Measurements from ENCODE around the gene HSPG2. TPM values are rescaled to one million over a fixed set of nuclear protein-coding genes. Genes with fewer than 3 reads are reported as not detected.
A peak's percentile ranks its signal among the peaks of the same experiment; 100 is the strongest.

The HSPG2 gene
- total and polyA plus RNA-seq, 9 of the 15 experiments (the other 6 are each of a cell fraction or from before 2014, with no cell fraction given), result 0.14 to 160 (median 15.7) TPM

DNA sequence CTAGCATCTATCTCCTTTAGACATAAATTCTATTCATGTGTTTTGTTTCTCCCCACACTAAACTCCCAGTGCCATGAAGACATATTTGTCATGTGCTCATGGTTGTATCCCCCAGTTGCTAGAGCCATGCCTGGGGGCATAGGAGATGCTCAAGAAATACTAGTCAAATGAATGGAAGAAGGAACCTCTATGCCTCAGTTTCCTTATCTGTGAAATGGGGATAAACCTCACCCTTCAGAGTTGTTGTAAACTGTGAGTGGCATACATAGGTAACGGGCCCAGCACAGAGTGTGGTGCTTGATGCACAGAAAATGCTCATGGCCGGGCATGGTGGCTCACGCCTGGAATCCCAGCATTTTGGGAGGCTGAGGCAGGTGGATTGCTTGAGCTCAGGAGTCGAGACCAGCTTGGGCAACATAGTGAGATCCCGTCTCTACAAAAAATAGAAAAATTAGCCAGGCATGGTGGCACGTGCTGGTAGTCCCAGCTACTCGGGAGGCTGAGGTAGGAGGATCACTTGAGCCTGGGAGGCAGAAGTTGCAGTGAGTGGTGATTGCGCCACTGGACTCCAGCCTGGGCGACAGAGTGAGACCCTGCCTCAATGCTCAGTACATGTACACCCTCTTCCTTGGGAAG lies 116.4 kb downstream of the HSPG2 start:
- H2AFZ ChIP-seq (ENCODE audit: low read depth, low read length), result no peak overlapping the region
- peaks cover 3% of the 10 kb centered on the region for H3K9me1 ChIP-seq (ENCODE audit: control insufficient read depth, insufficient read depth, low read length)
- ChIA-PET POLR2A (interaction anchor here (0.7 to 1.1 kb wide), 3 partner anchors 12 to 94 kb away, joined by 3 read pairs; no protein-coding TSS in a partner anchor), CTCF (ENCODE audit: low intra/inter-chr PET ratio) (no interaction called here)
- DNase-seq (ENCODE audit: extremely low read depth in 1 of 4, low spot score in 3 of 4) (no peak), FAIRE-seq (no peak), ATAC-seq (no peak)
- H3K4me2 ChIP-seq (ENCODE audit: insufficient read depth, low read length), result no peak overlapping the region
- intact Hi-C loops (cut with micrococcal nuclease), result no loop called here
- no peaks in the 10 kb centered on the region for H3K79me2 ChIP-seq (ENCODE audit: control insufficient read depth, insufficient read depth, low read length)
- in situ Hi-C loops (cut with MboI), result no loop called here
- no peaks in the 10 kb centered on the region for H3K27me3 ChIP-seq (ENCODE audit: control insufficient read depth in 2 of 2, insufficient read depth in 2 of 2, low read length in 2 of 2)
- H3K9ac ChIP-seq (ENCODE audit: insufficient read depth in 1 of 2, low read depth in 2 of 2, low read length in 2 of 2), result no peak overlapping the region
- no peak overlapping the region for H3K27ac ChIP-seq (ENCODE audit: extremely low read depth, low read depth, low read length)
- no TSS peak for BruUV-seq (replicated peaks)
- H4K20me1 ChIP-seq (replicated peaks; ENCODE audit: control insufficient read depth, insufficient read depth, low read length), result no peaks in the 10 kb centered on the region
- WGBS (ENCODE audit: insufficient coverage, low coverage, missing lambda C conversion rate), result 85% methylated on average over 9 of the region's 9 CpGs
- no peaks in the 10 kb centered on the region for H3K9me3 ChIP-seq (replicated peaks; ENCODE audit: control insufficient read depth, insufficient read depth, low read depth, low read length)
- peaks cover 13 to 44% of the 10 kb centered on the region in 2 experiments for H3K4me1 ChIP-seq (replicated peaks in 1 of 2; ENCODE audit: control insufficient read depth in 2 of 2, insufficient read depth in 2 of 2, low read length in 2 of 2)
- no peak overlapping the region for H3K4me3 ChIP-seq
- H3K36me3 ChIP-seq (ENCODE audit: control insufficient read depth, insufficient read depth, low read length), result peaks cover 29% of the 10 kb centered on the region; the same call in 1 of the 3 replicates
- TF ChIP-seq ZNF76 (CRISPR knock-in tag; IDR thresholded peaks at IDR 0.05; ENCODE audit: borderline replicate concordance) (no peak), HDAC2 (IDR thresholded peaks at IDR 0.05) (0 out of 2 replicates have a peak, but pooled peaks have one; percentile 63), SMARCA5 (IDR thresholded peaks at IDR 0.05) (peak; percentile 64), FIP1L1 (IDR thresholded peaks at IDR 0.05; ENCODE audit: low read depth, low read length, poor library complexity, severe bottlenecking) (no peak), POLR2G (IDR thresholded peaks at IDR 0.05; ENCODE audit: low read depth, low read length) (0 out of 2 replicates have a peak, but pooled peaks have one; percentile 12), KDM1A (IDR thresholded peaks at IDR 0.05) (peak; percentile 65 to 80), CBX1 (IDR thresholded peaks at IDR 0.05; ENCODE audit: low read depth) (peak; percentile 66; the same call in 1 of the 2 replicates), RBM25 (IDR thresholded peaks at IDR 0.05; ENCODE audit: low read depth, low read length, severe bottlenecking) (peak; percentile 80), ADNP (tag; IDR thresholded peaks at IDR 0.05) (peak; percentile 83), BCOR (IDR thresholded peaks at IDR 0.05) (peak; percentile 90), CEBPB (tag; IDR thresholded peaks at IDR 0.05) (peak; percentile 57)
